NOMO-1 treated with dmso at 0.1 percent for 144 hours (cell line): ENCODE measurements around the gene PLK2.
A peak's percentile ranks its signal among the peaks of the same experiment; 100 is the strongest.

Experiments used
- DNase-seq: peaks from one replicate; lab custom pipeline; 2025; ENCODE audit not compliant: unreplicated experiment; lab: John Stamatoyannopoulos, UW

PLK2 gene

GRCh38 chr5:58450811-58451629 lies 8.9 kb downstream of the PLK2 start:
- DNase-seq, result peak; percentile 39

- DNase-seq, result no peak
Observed at GRCh38 chr5:58450018-58450417, 9.9 kb downstream of the PLK2 start.

- DNase-seq, result no peak
Observed at GRCh38 chr5:58447226-58447625, 12.7 kb downstream of the PLK2 start.

DNA sequence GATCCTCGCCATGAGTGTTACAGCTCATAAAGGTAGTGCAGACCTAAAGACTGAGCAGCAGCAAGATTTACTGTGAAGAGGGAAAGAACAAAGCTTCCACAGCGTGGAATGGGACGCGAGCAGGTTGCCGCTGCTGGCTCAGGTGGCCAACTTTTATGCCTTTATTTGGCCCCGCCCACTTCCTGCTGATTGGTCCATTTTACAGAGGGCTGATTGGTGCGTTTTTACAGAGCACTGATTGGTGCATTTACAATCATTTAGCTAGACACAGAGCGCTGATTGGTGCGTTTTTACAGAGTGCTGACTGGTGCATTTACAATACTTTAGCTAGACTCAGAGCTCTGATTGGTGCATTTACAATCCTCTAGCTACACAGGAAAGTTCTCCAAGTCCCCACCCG lies 13.9 kb downstream of the PLK2 start:
- DNase-seq, result no peak

DNA sequence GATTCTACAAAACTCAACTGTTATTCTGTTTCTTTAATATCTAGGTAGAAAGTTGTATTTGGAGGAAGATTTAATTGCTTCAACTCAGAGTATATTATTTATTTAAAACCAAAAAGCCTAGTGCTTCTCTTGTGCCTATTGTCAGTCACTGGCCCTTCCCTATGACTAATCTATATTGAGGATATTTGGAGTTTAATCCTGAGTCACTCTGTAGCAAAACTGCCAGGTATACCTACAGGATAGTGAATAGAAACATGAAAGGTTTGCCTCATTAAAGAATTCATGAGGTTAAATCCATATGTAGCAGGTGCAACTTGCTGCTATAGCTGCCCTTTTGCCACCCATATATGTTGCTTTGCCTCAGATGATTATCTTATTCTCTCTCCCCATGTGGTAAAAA lies 15.1 kb downstream of the PLK2 start:
- DNase-seq, result no peak

GRCh38 chr5:58440901-58441460 lies 18.9 kb downstream of the PLK2 start:
- no peak for DNase-seq

DNA sequence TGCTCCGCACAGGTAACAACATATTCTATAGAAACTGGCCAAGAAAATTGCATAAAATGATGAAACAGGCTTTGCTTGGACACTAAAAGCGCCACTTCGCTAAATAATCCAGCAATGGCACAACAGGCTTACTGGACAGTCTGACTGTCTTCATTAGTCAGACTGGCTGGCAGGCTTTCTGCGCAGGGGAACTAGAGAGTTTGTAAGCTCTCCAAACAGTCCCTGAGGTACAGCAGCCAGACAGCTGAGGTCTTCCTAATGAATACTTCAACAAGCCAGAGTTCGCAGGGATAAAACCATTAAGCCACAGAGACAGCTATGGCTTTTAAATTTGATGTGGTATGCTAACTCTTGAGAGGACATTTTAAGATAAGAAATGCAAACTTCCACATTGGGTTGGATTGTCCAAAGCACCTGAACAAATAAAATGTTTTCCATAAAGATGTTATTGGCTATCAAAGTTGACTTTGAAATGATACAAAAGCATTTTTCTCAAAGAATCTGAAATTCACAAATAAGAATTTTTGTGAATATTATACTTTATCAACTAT lies 20.7 kb downstream of the PLK2 start:
- no peak for DNase-seq

- DNase-seq, result no peak
Observed at GRCh38 chr5:58437661-58438060, 22.2 kb downstream of the PLK2 start.

- DNase-seq, result no peak
Observed at GRCh38 chr5:58431832-58432231, 28.1 kb downstream of the PLK2 start.

DNA sequence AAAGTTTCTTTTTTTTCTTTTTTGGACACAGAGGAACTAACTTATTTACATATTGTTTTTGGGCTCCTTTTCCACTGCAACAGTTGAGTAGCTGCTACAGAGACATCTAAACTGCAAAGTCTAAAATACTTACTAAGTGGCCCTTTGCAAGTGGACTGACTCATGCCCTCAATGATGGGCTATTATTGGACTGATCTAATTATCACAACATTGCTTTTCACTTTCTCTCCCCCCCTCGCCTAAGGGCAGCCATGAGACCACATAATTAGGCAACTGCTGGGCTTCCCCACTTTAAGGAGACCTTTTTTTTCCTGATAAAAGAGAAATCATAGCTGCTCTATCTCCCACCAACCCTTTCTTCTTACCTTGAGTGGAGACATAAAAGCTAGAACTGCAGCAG lies 47.0 kb downstream of the PLK2 start:
- DNase-seq, result no peak

DNA sequence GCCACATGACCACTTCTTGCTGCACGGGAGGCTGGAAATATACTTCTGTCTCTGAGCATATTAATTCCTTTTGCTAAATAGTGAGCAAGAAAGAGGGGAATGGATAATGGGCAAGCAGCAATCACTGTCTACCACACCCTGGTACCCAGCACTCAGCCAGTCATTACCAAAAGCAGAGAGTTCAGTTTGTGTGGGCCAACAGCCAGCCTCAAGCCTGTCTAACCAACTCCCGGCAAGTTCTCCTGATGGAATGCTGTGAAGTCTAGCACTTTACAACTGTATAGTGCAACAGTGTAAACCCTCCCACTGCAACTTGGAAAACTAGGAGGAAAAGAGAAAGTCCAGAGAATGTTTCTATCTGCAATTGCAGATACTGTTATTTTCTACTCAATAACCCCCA lies 47.8 kb downstream of the PLK2 start:
- DNase-seq, result no peak

DNA sequence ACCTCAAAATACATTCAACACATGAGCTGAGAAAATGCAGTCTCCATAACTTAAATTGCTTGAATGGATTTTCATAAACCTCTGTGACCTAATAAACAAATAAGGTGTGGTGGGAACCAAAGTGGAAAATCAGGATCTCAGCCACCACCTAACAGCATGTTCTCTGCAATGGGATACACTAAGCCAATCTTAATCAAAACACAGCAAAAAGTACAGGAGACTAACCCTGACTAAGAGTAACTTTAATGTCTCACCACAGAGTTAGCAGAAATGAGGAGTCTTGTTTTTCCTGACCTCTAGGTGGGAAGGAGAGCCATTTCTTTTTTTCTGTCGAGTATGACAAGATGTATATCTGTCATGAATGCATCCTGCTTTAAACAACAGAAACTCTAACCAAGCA lies 48.5 kb downstream of the PLK2 start:
- no peak for DNase-seq

GRCh38 chr5:58410441-58410840 lies 49.4 kb downstream of the PLK2 start:
- peak; percentile 19 for DNase-seq

- DNase-seq, result no peak
Observed at GRCh38 chr5:58407042-58407719, 52.7 kb downstream of the PLK2 start.

GRCh38 chr5:58406394-58406793 lies 53.5 kb downstream of the PLK2 start:
- no peak for DNase-seq

- no peak for DNase-seq
Observed at GRCh38 chr5:58405175-58405574, 54.7 kb downstream of the PLK2 start.

DNA sequence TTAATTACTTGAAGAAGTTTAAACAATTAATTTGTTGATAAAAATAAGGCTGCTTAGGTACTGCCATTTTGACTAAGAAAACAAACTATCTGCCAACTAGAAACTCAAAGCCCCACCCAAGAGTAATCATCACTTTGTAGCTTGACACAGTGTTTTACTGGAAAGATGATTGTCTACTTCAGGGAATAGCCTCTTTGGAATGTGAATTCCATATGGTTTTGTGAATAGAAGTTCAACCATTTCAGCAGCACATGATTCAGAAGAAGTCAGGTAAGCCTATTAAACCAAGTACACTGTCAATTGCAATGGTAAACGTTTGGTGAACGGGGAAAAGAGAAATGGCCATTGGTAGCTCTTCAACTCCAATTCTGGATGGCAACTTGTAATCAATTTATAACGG lies 55.2 kb downstream of the PLK2 start:
- no peak for DNase-seq
